Esophagus squamous epithelium (tissue), 4 donors: Measurements from ENCODE around the gene PPM1L.

ENCODE experiments used
- CTCF ChIP-seq, 6 experiments: fragments of 450-650 bp in 4 of 6; fragments of 200-600 bp in 2 of 6; sonication (generic) in 2 of 6; IDR thresholded peaks; one replicate each; pipeline ENCODE4 v1.5.1; 2016 to 2019; ENCODE audit warnings: antibody characterized with exemption in 6 of 6, mild to moderate bottlenecking in 4 of 6, moderate library complexity in 4 of 6
- POLR2A ChIP-seq, 4 donors: fragments of 450-650 bp; IDR thresholded peaks; one replicate each; pipeline ENCODE4 v1.6.1; 2017; ENCODE audit warnings: antibody characterized with exemption in 4 of 4, mild to moderate bottlenecking in 4 of 4, moderate library complexity in 3 of 4

- TF ChIP-seq POLR2A (IDR thresholded peaks at IDR 0.05) (no peak), CTCF (IDR thresholded peaks at IDR 0.05) (no peak)
Measured at GRCh38 chr3:160809453-160809852, 53.4 kb downstream of the PPM1L start.
